ENCODE measurements around the gene IFT88. TPM values are rescaled to one million over a fixed set of nuclear protein-coding genes. Genes with fewer than 3 reads are reported as not detected.

IFT88 gene
- total and polyA plus RNA-seq, 3 donors from 2014 or later = 56.6 to 111 (median 86.8) TPM

- TF ChIP-seq POLR2A (IDR thresholded peaks at IDR 0.05) (no peak), CTCF (IDR thresholded peaks at IDR 0.05) (no peak)
- Histone ChIP-seq H3K4me3 (no peak overlapping the region), H3K27ac (no peak overlapping the region), H3K36me3 (ENCODE audit: low read depth, missing control alignments) (no peaks in the 10 kb centered on the region), H3K9me3 (no peaks in the 10 kb centered on the region), H3K4me1 (peaks cover 3% of the 10 kb centered on the region), H3K27me3 (no peaks in the 10 kb centered on the region)
- 60 to 77% methylated on average over 3 of the region's 3 CpGs for WGBS, 2 donors
- intact Hi-C loops (cut with DNase I; ENCODE audit: low total_unique reads) = no loop called here
- DNase-seq = no peak
These were observed 134.5 kb downstream of the IFT88 start for GRCh38 chr13:20701461-20701860.

- Histone ChIP-seq H3K4me3 (peak overlapping the region; percentile 63 to 68), H3K27me3 (no peaks in the 10 kb centered on the region), H3K9me3 (no peaks in the 10 kb centered on the region), H3K27ac (peak overlapping the region in 1 of 2 donors; percentile 75), H3K4me1 (peaks cover 3% of the 10 kb centered on the region), H3K36me3 (ENCODE audit: low read depth, missing control alignments) (no peaks in the 10 kb centered on the region)
- DNase-seq = no peak
- intact Hi-C loops (cut with DNase I; ENCODE audit: low total_unique reads) = no loop called here
- TF ChIP-seq CTCF (IDR thresholded peaks at IDR 0.05) (no peak), POLR2A (IDR thresholded peaks at IDR 0.05) (no peak)
- WGBS, 2 donors = 30 to 41% methylated on average over 9 of the region's 9 CpGs
These were observed 135.6 kb downstream of the IFT88 start for GRCh38 chr13:20702530-20702914.

GRCh38 chr13:20702915-20703779 is 136.2 kb downstream of the IFT88 start, which contains the start of gene IL17D:
IL17D (plus strand) TSS chr13:20703699; CDS start chr13:20704002, 303 bp downstream.
- 0 to 1% methylated on average over 19 to 59 of the region's 94 CpGs for WGBS, 2 donors
- Histone ChIP-seq H3K27ac (peak within 1 kb of the TSS; percentile 72 to 75), H3K4me3 (peak within 1 kb of the TSS; percentile 63 to 68), H3K27me3 (no peaks in the 10 kb centered on the region), H3K4me1 (peaks cover 3% of the 10 kb centered on the region), H3K9me3 (no peaks in the 10 kb centered on the region), H3K36me3 (ENCODE audit: low read depth, missing control alignments) (no peaks in the 10 kb centered on the region)
- intact Hi-C loops (cut with DNase I; ENCODE audit: low total_unique reads) = no loop called here
- TF ChIP-seq CTCF (IDR thresholded peaks at IDR 0.05) = no peak
- no peak for TF ChIP-seq POLR2A (IDR thresholded peaks at IDR 0.05)
- DNase-seq = no peak

GRCh38 chr13:20703780-20704458 is 137.0 kb downstream of the IFT88 start:
- peak; percentile 77 for DNase-seq
- no peaks in the 10 kb centered on the region for H3K9me3 ChIP-seq
- WGBS, 2 donors = 0% methylated on average over 22 of the region's 98 CpGs; no CpG with 5 or more reads in 1 of the 2 donors
- TF ChIP-seq CTCF (IDR thresholded peaks at IDR 0.05) (peak; percentile 34 to 61 (median 36)), POLR2A (IDR thresholded peaks at IDR 0.05) (no peak)
- peak overlapping the region; percentile 39 to 62 for H3K4me3 ChIP-seq
- H3K36me3 ChIP-seq (ENCODE audit: low read depth, missing control alignments) = no peaks in the 10 kb centered on the region
- H3K27ac ChIP-seq = peak overlapping the region in 1 of 2 donors; percentile 66
- H3K27me3 ChIP-seq = no peaks in the 10 kb centered on the region
- H3K4me1 ChIP-seq = peaks cover 3% of the 10 kb centered on the region
- intact Hi-C loops (cut with DNase I; ENCODE audit: low total_unique reads) = no loop called here
